Activated CD4-positive, alpha-beta T cell treated with anti-CD3 and anti-CD28 coated beads, Interleukin-2, Interleukin-4, amounts not matched to agents 100 ng/mL and 50 ng/mL, durations not matched to agents 16 hours and 8 hours (primary cell): Measurements from ENCODE around the gene ARMH2.
"Not testable (repeated sequence)": the region's sequence is repeated elsewhere in the genome, so short reads cannot be mapped to it uniquely, and the experiment has no call there.

Experiments
- DNase-seq: peaks from one replicate; pipeline ENCODE4 v3.0.0-alpha.2; 2020; ENCODE audit warnings: low spot score

The ARMH2 gene

GRCh38 chr6:24764833-24765828 is 33.6 kb downstream of the ARMH2 start:
- DNase-seq, result not testable (repeated sequence)

DNA sequence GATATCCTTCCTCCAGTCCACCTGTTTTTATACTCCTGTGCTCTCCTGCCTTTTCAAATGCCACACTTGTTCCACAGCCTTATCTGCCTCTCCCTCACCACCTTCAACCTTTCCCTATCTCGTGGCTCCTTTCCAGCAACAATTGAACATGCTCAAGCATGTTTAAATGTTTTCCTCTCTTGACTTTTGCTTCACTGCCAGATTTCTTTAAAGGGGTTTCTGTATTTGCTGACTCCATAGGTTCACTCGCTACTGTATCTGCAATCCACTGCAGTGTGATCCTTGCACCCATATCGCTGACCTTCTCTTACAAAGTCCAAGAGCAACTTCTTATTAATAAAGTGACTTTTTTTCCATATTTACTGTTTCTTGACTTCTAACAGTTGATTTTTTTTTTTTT is 35.1 kb downstream of the ARMH2 start:
- DNase-seq, result no peak

DNA sequence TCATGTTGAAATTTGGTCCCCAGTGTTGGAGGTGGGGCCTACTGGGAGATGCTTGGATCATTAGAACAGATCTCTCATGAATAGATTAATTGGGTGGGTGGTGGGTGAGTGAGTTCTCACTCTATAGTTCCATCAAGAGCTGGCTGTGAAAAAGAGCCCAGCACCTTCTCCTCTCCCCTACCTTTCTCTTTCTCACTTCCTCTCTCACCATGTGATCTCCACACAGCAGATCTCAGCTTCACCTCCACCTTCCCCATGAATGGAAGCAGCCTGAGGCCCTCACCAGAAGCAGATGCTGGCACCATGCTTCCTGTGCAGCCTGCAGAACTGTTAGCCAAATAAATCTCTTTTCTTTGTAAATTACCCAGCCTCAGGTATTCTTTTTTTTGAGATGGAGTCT is 36.9 kb downstream of the ARMH2 start:
- no peak for DNase-seq

GRCh38 chr6:24761193-24761835 is 37.4 kb downstream of the ARMH2 start:
- no peak for DNase-seq

- DNase-seq, result no peak
Measured at GRCh38 chr6:24760210-24760609, 38.5 kb downstream of the ARMH2 start.

- DNase-seq, result no peak
Measured at GRCh38 chr6:24759718-24760117, 39.0 kb downstream of the ARMH2 start.

- no peak for DNase-seq
Measured at GRCh38 chr6:24757611-24758010, 41.1 kb downstream of the ARMH2 start.

GRCh38 chr6:24755279-24755678 is 43.4 kb downstream of the ARMH2 start:
- DNase-seq, result no peak

GRCh38 chr6:24754378-24754777 is 44.3 kb downstream of the ARMH2 start:
- DNase-seq, result not testable (repeated sequence)

GRCh38 chr6:24753545-24753944 is 45.2 kb downstream of the ARMH2 start:
- no peak for DNase-seq

- DNase-seq, result no peak
Measured at GRCh38 chr6:24752917-24753492, 45.7 kb downstream of the ARMH2 start.

GRCh38 chr6:24752503-24752902 is 46.2 kb downstream of the ARMH2 start:
- no peak for DNase-seq

GRCh38 chr6:24750878-24751277 is 47.8 kb downstream of the ARMH2 start:
- DNase-seq, result not testable (repeated sequence)

- no peak for DNase-seq
Measured at GRCh38 chr6:24749297-24749696, 49.4 kb downstream of the ARMH2 start.
